Stromal cell of bone marrow (primary cell): ENCODE measurements around the gene NDUFV2.
"Not testable (repeated sequence)": the region's sequence is repeated elsewhere in the genome, so short reads cannot be mapped to it uniquely, and the experiment has no call there.

Experiments
- DNase-seq: peaks from one replicate; pipeline ENCODE4 v3.0.0-alpha.2; 2012; ENCODE audit warnings: low read depth

NDUFV2 gene

GRCh38 chr18:9102508-9103375 lies at the start of gene NDUFV2:
TSS of gene NDUFV2 (plus strand) at chr18:9102699. CDS start at chr18:9102744, 45 bp downstream.
- DNase-seq, result peak; percentile 93

GRCh38 chr18:9053814-9054213 lies 48.7 kb upstream of the NDUFV2 start:
- DNase-seq, result no peak

- DNase-seq, result peak; percentile 89
Measured at GRCh38 chr18:9055185-9055584, 47.3 kb upstream of the NDUFV2 start.

GRCh38 chr18:9055626-9056025 lies 46.9 kb upstream of the NDUFV2 start:
- no peak for DNase-seq

GRCh38 chr18:9057646-9058045 lies 44.9 kb upstream of the NDUFV2 start:
- no peak for DNase-seq

DNA sequence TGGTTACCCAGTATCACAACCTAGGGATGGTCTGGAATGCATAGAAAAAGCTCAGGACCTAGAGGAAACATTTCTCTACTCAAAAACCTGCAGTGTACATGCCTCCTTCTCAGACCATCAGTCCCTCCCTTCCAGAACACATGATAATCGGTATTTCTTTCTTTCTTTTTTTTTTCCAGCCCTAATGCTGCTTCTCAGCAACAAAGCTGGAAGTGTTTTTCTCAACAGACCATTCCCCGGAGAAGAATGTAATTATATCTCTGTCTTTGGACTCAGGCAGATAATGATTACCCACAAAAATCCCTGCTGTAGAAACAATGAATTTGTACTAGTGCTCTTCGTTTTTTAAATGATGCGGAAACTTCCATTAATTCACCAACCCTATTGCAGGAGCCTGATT lies 44.1 kb upstream of the NDUFV2 start:
- DNase-seq, result peak; percentile 45

- no peak for DNase-seq
Measured at GRCh38 chr18:9062418-9062751, 40.1 kb upstream of the NDUFV2 start.

DNA sequence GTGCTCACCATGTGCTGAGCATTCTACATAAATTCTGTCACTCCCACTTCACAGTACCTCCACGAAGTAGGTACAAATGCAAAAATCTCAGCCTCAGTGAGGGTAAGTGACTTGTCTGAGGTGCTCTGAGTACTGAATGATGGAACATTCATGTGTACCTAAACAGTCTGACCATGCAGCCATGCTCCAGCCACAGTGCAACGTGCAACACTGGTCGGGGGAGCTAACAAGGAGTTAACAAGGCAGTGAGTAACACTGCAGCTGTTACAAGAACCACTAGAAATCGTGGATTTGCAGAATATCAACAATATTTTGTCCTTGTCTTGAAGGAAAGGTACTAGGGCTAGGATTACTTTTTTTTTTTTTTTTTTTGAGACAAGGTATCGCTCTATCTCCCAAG lies 36.6 kb upstream of the NDUFV2 start:
- DNase-seq, result no peak

- DNase-seq, result no peak
Measured at GRCh38 chr18:9066358-9066757, 36.1 kb upstream of the NDUFV2 start.

- no peak for DNase-seq
Measured at GRCh38 chr18:9066817-9067306, 35.6 kb upstream of the NDUFV2 start.

GRCh38 chr18:9067823-9068222 lies 34.7 kb upstream of the NDUFV2 start:
- no peak for DNase-seq

DNA sequence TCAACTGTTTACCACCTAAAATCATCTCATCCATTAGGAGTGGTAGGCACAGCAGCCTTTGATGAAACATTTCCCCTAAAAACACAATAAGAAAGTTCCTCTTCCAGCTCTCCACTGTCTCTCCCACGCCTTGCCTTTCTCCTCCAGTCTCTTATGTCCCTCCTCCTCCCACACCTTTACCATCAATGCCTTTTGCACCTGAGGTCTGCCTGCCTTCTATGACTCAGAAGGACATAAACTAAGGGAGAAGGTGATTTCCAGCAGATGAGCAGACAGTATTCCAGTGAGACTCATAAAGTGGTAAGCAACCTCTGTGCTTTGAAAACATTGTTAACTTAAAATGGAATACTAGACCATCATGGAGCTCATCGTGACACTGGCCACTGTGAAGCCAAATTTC lies 34.2 kb upstream of the NDUFV2 start:
- DNase-seq, result no peak

GRCh38 chr18:9069601-9070000 lies 32.9 kb upstream of the NDUFV2 start:
- DNase-seq, result no peak

GRCh38 chr18:9070212-9070611 lies 32.3 kb upstream of the NDUFV2 start:
- no peak for DNase-seq

DNA sequence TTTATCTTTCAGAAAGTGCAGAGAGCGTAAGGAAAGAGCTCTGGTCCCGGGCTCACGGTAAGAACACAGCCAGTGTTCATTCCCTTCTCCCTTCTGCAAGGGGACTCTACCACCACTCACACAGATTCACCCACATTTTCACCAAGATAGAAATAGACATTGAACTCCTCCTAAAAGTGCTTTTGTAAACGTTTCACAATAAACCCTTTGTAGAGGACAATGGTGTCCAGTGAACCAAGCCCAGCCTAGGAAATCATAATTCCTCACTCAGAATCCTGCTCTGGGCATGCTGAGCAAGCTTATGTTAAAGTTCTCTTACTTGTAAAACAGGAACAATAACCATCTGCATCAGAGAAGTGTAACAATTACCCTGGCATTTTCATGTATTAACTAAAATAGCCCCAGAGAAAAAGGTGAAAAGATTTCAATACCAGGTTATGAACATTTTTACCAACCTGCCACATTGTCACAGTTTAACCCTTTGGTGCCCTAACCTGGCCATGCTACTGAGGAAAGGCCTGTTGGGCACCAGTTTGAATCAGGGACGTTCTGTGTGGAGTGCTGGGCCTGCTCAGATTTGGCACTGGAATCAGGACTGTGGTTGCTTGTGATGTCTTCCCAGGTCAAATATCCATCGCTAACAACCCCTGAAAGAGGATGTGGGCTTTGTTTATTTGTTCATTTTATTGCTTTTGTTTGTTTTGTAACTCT lies 22.5 kb upstream of the NDUFV2 start:
- DNase-seq, result no peak

DNA sequence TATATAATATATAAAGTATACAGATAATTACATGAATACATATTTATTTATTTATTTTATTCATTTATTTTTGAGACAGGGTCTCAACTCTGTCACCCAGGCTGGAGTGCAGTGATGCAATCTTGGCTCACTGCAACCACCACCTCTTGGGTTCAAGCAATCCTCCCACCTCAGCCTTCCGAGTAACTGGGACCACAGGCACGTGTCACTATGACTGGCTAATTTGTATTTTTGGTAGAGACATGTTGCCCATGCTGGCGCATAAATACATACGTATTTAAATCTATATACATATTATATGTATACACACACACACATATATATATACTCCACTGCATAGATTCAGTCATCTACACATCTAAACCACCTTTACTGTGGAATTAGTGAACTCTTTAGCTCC lies 20.6 kb upstream of the NDUFV2 start:
- no peak for DNase-seq

DNA sequence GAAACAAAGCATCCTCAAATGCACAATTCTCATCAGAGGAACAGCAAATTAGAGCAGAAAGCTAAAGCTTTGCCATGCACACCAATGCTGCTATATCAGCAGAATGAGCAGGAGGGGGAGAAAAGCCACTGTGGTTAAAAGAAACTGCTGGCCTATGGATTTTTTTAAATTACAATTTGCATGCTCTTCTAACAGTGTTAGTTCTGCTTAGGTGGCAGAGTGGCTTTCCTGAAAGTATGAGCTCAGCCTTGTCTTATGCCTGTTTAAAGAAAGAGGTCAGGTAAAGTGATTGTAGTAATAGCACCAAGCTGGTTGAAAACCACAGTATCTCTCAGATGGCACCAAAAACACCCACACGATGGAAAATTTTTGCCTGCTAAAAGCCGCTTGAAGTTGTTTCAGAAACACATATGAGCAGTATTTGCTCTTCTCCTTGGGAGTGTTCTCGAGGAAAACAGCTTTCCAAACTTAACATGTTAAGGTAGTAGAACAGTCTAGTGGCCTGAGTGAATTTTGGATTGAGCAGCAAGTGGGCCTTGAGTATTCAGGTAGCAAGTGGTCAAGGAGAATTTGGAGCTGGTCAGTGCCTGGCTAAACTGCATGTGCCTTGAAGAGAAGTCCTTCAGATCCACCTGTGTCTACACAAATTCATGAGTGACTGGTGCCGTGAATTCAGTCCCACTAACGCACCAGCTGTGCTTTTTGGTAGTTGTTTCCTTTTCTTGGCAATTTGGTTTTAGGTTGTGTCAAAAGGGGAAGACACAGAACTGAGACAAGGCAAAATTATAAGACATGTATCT lies 19.6 kb upstream of the NDUFV2 start:
- no peak for DNase-seq

DNA sequence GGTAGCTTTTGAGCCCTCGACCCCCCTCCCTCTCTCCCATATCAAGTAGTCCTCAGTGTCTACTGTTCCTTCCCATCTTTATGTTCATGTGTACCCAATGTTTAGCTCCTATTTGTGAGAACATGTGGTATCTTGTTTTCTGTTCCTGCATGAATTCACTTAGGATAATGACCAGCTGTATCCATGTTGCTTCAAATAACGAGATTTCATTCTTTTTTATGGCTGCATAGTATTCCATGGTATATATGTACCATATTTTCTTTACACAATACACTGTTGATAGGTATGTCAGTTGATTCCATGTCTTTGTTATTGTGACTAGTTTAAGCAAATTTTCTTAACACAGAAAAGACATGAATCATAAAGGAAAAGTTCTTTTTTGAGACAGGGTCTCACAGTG lies 16.5 kb upstream of the NDUFV2 start:
- no peak for DNase-seq

GRCh38 chr18:9086624-9087023 lies 15.9 kb upstream of the NDUFV2 start:
- DNase-seq, result no peak

GRCh38 chr18:9087144-9087543 lies 15.4 kb upstream of the NDUFV2 start:
- DNase-seq, result no peak

- DNase-seq, result no peak
Measured at GRCh38 chr18:9088252-9088651, 14.2 kb upstream of the NDUFV2 start.

- DNase-seq, result not testable (repeated sequence)
Measured at GRCh38 chr18:9088727-9089126, 13.8 kb upstream of the NDUFV2 start.

GRCh38 chr18:9090578-9090977 lies 11.9 kb upstream of the NDUFV2 start:
- DNase-seq, result no peak
